IMR-90 (cell line): ENCODE results near the gene ADGRD1.
"Not testable (repeated sequence)": the region's sequence is repeated elsewhere in the genome, so short reads cannot be mapped to it uniquely, and the experiment has no call there.

Experiments used
- POLR2A ChIP-seq: IDR thresholded peaks from 2 replicates; pipeline ENCODE4 v1.6.1; 2012; ENCODE audit warnings: mild to moderate bottlenecking, low read depth, low read length
- RCOR1 ChIP-seq: IDR thresholded peaks from 2 replicates; pipeline ENCODE4 v1.6.1; 2012; ENCODE audit warnings: mild to moderate bottlenecking, low read length, improper control_type of control experiment; ENCODE audit not compliant: insufficient replicate concordance
- TF ChIP-seq, protein P1 (sequence below): conservative IDR thresholded peaks from 2 replicates; pipeline ENCODE4 v1.5.1; 2012; ENCODE audit warnings: mild to moderate bottlenecking, low read depth, low read length, improper control_type of control experiment
- TF ChIP-seq, protein P2 (sequence below): fragments of 150-350 bp; IDR thresholded peaks from 2 replicates; pipeline ENCODE4 v1.6.1; 2017; ENCODE audit warnings: mild to moderate bottlenecking, antibody characterized with exemption, low read length, low read depth

DNA sequence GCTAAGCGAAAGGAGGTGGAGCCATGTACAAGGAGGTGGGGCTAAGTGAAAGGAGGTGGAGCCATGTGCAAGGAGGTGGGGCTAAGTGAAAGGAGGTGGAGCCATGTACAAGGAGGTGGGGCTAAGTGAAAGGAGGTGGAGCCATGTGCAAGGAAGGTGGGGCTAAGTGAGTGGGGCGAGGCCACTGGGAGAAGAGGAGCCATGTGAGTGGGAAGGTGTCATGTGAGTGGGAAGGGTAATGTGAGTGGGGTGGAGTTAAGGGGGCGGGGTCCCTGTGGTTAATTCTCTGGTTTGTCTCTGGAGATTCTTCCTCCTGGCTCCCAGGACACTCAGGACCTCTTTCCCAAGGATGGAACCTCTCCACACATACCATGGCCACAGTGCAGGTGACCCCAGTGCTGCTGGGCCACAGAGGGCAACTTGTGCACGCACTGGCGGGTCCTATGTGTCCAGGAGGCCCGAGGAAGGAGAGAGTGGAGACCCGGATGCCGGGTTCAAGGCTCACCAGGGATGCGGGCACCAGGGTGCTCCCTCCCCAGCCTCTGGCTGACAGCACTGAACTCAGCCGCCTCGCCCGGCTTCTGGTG, 117.6 kb downstream of the ADGRD1 start:
- TF ChIP-seq, protein P1, sequence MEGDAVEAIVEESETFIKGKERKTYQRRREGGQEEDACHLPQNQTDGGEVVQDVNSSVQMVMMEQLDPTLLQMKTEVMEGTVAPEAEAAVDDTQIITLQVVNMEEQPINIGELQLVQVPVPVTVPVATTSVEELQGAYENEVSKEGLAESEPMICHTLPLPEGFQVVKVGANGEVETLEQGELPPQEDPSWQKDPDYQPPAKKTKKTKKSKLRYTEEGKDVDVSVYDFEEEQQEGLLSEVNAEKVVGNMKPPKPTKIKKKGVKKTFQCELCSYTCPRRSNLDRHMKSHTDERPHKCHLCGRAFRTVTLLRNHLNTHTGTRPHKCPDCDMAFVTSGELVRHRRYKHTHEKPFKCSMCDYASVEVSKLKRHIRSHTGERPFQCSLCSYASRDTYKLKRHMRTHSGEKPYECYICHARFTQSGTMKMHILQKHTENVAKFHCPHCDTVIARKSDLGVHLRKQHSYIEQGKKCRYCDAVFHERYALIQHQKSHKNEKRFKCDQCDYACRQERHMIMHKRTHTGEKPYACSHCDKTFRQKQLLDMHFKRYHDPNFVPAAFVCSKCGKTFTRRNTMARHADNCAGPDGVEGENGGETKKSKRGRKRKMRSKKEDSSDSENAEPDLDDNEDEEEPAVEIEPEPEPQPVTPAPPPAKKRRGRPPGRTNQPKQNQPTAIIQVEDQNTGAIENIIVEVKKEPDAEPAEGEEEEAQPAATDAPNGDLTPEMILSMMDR, result not testable (repeated sequence)
- TF ChIP-seq POLR2A, RCOR1: not testable (repeated sequence)
- TF ChIP-seq, protein P2, sequence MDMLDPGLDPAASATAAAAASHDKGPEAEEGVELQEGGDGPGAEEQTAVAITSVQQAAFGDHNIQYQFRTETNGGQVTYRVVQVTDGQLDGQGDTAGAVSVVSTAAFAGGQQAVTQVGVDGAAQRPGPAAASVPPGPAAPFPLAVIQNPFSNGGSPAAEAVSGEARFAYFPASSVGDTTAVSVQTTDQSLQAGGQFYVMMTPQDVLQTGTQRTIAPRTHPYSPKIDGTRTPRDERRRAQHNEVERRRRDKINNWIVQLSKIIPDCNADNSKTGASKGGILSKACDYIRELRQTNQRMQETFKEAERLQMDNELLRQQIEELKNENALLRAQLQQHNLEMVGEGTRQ, result not testable (repeated sequence)
